Cardiac septum (tissue), 1 donor: ENCODE data around the gene MAMSTR. TPM values are rescaled to one million over a fixed set of nuclear protein-coding genes. Genes with fewer than 3 reads are reported as not detected.

Experiments
- DNase-seq: peaks from one replicate; pipeline ENCODE4 v3.0.0-alpha.2; 2020; ENCODE audit warnings: low spot score
- intact Hi-C: fragments of 100-400 bp; cut with DNase I; formaldehyde crosslinking; loops from one replicate; pipeline ENCODE4 v1.14.0; 2022
- total RNA-seq: library from RNA; stranded (reverse); fragmentation: NEBNext Ultra II Directional; extraction: Animal tissue kit (Norgen Biotek cat#: 25700); gene quantifications from one replicate; pipeline ENCODE4 v1.2.1, GENCODE V29; 2021
- donor health status: DM: no; HTN: no; CAD: no.

Gene MAMSTR
- total RNA-seq, 1 donor from 2014 or later, result 3.2 TPM

GRCh38 chr19:48672994-48673393 lies 46.5 kb downstream of the MAMSTR start, which contains the start of gene NTN5:
NTN5 (minus strand) TSS chr19:48673017; CDS start chr19:48670986, 2,031 bp downstream.
- no peak for DNase-seq
- intact Hi-C loops, result no loop called here

DNA sequence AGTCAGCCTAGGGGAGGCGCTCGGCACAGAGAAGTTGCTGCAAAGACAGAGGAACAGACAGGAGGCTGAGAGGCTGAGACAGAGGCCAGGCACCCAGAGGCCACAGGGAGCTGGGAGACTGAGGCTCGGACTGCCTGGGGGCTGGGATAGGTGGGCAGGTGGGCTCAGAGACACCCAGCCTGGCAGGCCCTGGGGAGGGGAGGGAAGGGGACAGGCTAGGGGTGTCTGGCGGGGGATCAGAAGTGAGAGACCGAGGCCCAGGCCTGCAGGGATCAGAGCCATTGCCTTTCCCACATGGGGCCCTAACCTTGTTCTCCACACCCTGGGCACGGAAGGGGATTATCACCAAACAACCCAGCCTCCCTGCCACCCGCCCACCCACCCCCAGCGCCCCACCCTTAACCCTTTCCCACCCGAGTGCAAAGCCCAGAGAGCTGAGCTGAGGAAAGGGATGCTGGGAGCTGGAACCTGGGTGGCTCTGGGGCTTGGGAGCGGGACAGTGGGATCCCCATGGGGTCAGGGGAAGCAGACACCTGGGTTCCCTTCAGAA lies 48.0 kb downstream of the MAMSTR start:
- no peak for DNase-seq
- intact Hi-C loops, result no loop called here

DNA sequence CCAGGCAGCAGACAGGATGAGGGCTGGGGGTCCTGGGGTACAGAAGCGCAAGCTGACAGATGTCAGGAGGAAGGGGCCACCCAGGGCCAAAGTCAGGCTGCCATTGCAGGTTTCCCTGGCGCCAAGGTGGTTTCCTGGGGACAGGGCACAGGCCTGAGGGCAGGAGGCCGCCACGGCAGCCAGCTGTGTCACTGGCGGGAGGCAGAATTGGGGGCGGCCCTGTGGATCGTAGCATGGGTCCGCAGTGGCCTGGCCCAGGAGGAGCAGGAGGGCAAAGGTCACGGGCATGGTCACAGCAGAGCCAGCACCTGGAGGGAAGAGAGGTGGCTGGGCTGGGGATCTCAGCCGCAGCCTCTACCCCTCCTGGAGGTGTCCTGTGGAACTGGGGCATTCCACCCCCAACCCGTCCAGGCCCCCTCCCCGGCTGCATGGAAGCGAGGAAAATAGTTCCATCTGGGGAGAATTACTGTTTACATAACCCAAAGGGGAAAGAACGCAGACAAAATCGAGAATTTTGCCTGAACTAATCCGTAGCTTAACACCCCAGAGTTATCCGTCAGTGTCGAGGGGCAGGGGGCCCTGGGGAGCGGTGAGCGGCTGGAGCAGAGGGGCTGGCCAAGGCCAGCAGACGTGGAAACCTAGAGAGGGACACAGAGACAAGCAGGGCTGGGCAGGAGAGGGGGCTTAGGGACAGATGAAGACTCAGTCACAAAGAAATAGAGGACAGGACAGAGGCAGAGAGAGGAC lies 48.7 kb downstream of the MAMSTR start:
- intact Hi-C loops, result no loop called here
- no peak for DNase-seq

GRCh38 chr19:48669903-48670668 lies 49.4 kb downstream of the MAMSTR start:
- intact Hi-C loops, result no loop called here
- DNase-seq, result no peak

DNA sequence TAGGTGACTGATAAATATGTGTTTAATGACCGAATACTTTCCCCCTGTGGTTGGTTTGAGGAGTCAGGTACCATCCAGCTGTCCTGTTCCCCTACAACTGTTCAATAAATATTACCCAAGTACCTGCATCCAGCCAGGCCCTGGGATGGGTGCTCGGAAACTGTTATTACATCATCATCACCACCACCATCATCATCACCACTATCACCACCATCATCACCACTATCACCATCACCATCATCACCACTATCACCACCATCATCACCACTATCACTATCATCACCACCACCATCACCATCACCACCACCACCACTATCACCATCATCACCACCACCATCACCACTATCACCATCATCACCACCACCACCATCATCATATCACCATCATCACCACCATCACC lies 50.8 kb downstream of the MAMSTR start:
- intact Hi-C loops, result no loop called here
- no peak for DNase-seq

GRCh38 chr19:48668332-48668731 lies 51.2 kb downstream of the MAMSTR start:
- DNase-seq, result no peak
- intact Hi-C loops, result no loop called here

GRCh38 chr19:48665786-48666185 lies 53.7 kb downstream of the MAMSTR start:
- DNase-seq, result no peak
- intact Hi-C loops, result no loop called here

GRCh38 chr19:48664476-48664875 lies 55.0 kb downstream of the MAMSTR start:
- intact Hi-C loops, result loop anchor here (5.0 kb wide), 1 partner anchor 118 kb away; no protein-coding TSS in a partner anchor

GRCh38 chr19:48663667-48664066 lies 55.9 kb downstream of the MAMSTR start:
- intact Hi-C loops, result loop anchor here (5.0 kb wide), 1 partner anchor 119 kb away; no protein-coding TSS in a partner anchor
- no peak for DNase-seq

More at GRCh38 chr19:48664476-48664875, 55.0 kb downstream of the MAMSTR start:
- no peak for DNase-seq

Other genes starting within 250 kb of the MAMSTR start
- 3.0 TPM for gene LMTK3, start 207.9 kb downstream of the MAMSTR start, total RNA-seq
- gene SULT2B1, start 167.6 kb downstream of the MAMSTR start, total RNA-seq, result 0.19 TPM
- not detected for gene SPACA4, start 113.0 kb downstream of the MAMSTR start, total RNA-seq
- gene FAM83E, start 104.6 kb downstream of the MAMSTR start, total RNA-seq, result not detected
- gene RPL18, start 100.5 kb downstream of the MAMSTR start, total RNA-seq, result 437 TPM
- gene SPHK2, start 100.2 kb downstream of the MAMSTR start, total RNA-seq, result 8.5 TPM
- 4.4 TPM for gene DBP, start 82.3 kb downstream of the MAMSTR start, total RNA-seq
- 6.5 TPM for gene CA11, start 73.5 kb downstream of the MAMSTR start, total RNA-seq
- gene NTN5, start 46.7 kb downstream of the MAMSTR start, total RNA-seq, result not detected
- not detected for gene FUT2, start 23.8 kb downstream of the MAMSTR start, total RNA-seq
- gene RASIP1, start 20.9 kb upstream of the MAMSTR start, total RNA-seq, result 13.6 TPM
- gene IZUMO1, start 27.2 kb upstream of the MAMSTR start, total RNA-seq, result 0.83 TPM
- 1.6 TPM for gene FUT1, start 32.9 kb upstream of the MAMSTR start, total RNA-seq
- gene FGF21, start 35.8 kb upstream of the MAMSTR start, total RNA-seq, result not detected
- 48.9 TPM for gene BCAT2, start 91.3 kb upstream of the MAMSTR start, total RNA-seq
- 1.9 TPM for gene HSD17B14, start 116.8 kb upstream of the MAMSTR start, total RNA-seq
- 106 TPM for gene PLEKHA4, start 148.9 kb upstream of the MAMSTR start, total RNA-seq
- gene PPP1R15A, start 152.7 kb upstream of the MAMSTR start, total RNA-seq, result 87.0 TPM
- gene TULP2, start 179.0 kb upstream of the MAMSTR start, total RNA-seq, result 0.67 TPM
- gene NUCB1, start 180.6 kb upstream of the MAMSTR start, total RNA-seq, result 276 TPM
- gene DHDH, start 214.0 kb upstream of the MAMSTR start, total RNA-seq, result not detected
- gene BAX, start 235.2 kb upstream of the MAMSTR start, total RNA-seq, result 25.6 TPM
- gene FTL, start 245.6 kb upstream of the MAMSTR start, total RNA-seq, result 827 TPM